ENCODE data around the gene CAMK2G. TPM values are rescaled to one million over a fixed set of nuclear protein-coding genes. Genes with fewer than 3 reads are reported as not detected.
A peak's percentile ranks its signal among the peaks of the same experiment; 100 is the strongest.

The CAMK2G gene
- total and polyA plus RNA-seq, 9 donors = 9.8 to 42.9 (median 16.7) TPM

GRCh38 chr10:73779539-73780197, 94.7 kb downstream of the CAMK2G start:
- H3K27me3 ChIP-seq = no peaks in the 10 kb centered on the region
- H3K27ac ChIP-seq = no peak overlapping the region
- no peak overlapping the region for H3K4me3 ChIP-seq
- intact Hi-C loops (cut with DNase I) = no loop called here
- no peak for DNase-seq
- peaks cover 7% of the 10 kb centered on the region for H3K4me1 ChIP-seq (ENCODE audit: insufficient read depth)
- H3K36me3 ChIP-seq = no peaks in the 10 kb centered on the region
- no peak for TF ChIP-seq CTCF (IDR thresholded peaks at IDR 0.05)
- no peak for TF ChIP-seq POLR2A (IDR thresholded peaks at IDR 0.05)
- no peak for TF ChIP-seq EP300 (IDR thresholded peaks at IDR 0.05)
- no peaks in the 10 kb centered on the region for H3K9me3 ChIP-seq
- WGBS, 3 donors = 77 to 81% (median 80%) methylated on average over 3 of the region's 3 CpGs

GRCh38 chr10:73779018-73779417, 95.3 kb downstream of the CAMK2G start:
- intact Hi-C loops (cut with DNase I) = no loop called here
- WGBS, 3 donors = 87 to 90% (median 89%) methylated on average over 5 of the region's 5 CpGs
- no peak for DNase-seq
- Histone ChIP-seq H3K4me3 (no peak overlapping the region), H3K27ac (no peak overlapping the region), H3K9me3 (no peaks in the 10 kb centered on the region), H3K4me1 (ENCODE audit: insufficient read depth) (peaks cover 7% of the 10 kb centered on the region), H3K27me3 (no peaks in the 10 kb centered on the region), H3K36me3 (no peaks in the 10 kb centered on the region)
- no peak for TF ChIP-seq EP300 (IDR thresholded peaks at IDR 0.05)
- TF ChIP-seq POLR2A (IDR thresholded peaks at IDR 0.05) = no peak
- no peak for TF ChIP-seq CTCF (IDR thresholded peaks at IDR 0.05)

- Histone ChIP-seq H3K4me1 (ENCODE audit: insufficient read depth) (peaks cover 3% of the 10 kb centered on the region), H3K9me3 (no peaks in the 10 kb centered on the region), H3K27me3 (no peaks in the 10 kb centered on the region), H3K4me3 (no peak overlapping the region), H3K27ac (no peak overlapping the region), H3K36me3 (no peaks in the 10 kb centered on the region)
- intact Hi-C loops (cut with DNase I) = no loop called here
- TF ChIP-seq POLR2A (IDR thresholded peaks at IDR 0.05) (no peak), EP300 (IDR thresholded peaks at IDR 0.05) (no peak), CTCF (IDR thresholded peaks at IDR 0.05) (no peak)
- no peak for DNase-seq
- WGBS, 3 donors = 17 to 50% (median 27%) methylated on average over 5 of the region's 5 CpGs
Observed at GRCh38 chr10:73774637-73775036, 99.7 kb downstream of the CAMK2G start.

- intact Hi-C loops (cut with DNase I) = no loop called here
- Histone ChIP-seq H3K36me3 (no peaks in the 10 kb centered on the region), H3K4me1 (ENCODE audit: insufficient read depth) (peaks cover 3% of the 10 kb centered on the region), H3K27me3 (no peaks in the 10 kb centered on the region), H3K4me3 (peak overlapping the region; percentile 77), H3K9me3 (no peaks in the 10 kb centered on the region), H3K27ac (peak overlapping the region; percentile 88 to 97)
- no peak for TF ChIP-seq EP300 (IDR thresholded peaks at IDR 0.05)
- TF ChIP-seq CTCF (IDR thresholded peaks at IDR 0.05) = no peak
- TF ChIP-seq POLR2A (IDR thresholded peaks at IDR 0.05) = no peak
- WGBS, 3 donors = 2 to 3% (median 2%) methylated on average over 29 of the region's 29 CpGs
- DNase-seq = no peak
Observed at GRCh38 chr10:73773152-73773879, 101.0 kb downstream of the CAMK2G start.

Data from ovary (tissue), 9 donors.